CD4-positive, alpha-beta T cell treated with Interleukin-6 for 4 hours (primary cell): Measurements from ENCODE around the gene VWF.
A peak's percentile ranks its signal among the peaks of the same experiment; 100 is the strongest.
"Not testable (repeated sequence)": the region's sequence is repeated elsewhere in the genome, so short reads cannot be mapped to it uniquely, and the experiment has no call there.

ENCODE experiments used
- DNase-seq: peaks from one replicate; pipeline ENCODE4 v3.0.0-alpha.2; 2020; ENCODE audit warnings: mixed read lengths

Gene VWF

DNA sequence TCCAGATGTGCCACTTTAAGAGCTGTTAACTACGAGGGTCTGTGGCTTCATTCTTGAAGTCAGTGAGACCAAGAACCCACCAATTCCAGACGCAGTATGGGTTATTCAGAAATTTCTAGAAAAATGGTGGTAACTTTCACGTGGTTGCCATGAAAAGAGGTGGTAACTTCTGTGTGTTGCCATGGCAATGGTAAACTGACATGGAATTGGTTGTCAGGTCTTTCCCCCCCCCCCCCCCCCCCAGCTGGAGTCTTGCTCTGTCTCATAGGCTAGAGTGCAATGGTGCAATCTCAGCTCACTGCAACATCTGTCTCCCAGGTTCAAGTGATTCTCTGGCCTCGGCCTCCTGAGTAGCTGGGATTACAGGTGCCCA, 18.8 kb upstream of the VWF start:
- no peak for DNase-seq

DNA sequence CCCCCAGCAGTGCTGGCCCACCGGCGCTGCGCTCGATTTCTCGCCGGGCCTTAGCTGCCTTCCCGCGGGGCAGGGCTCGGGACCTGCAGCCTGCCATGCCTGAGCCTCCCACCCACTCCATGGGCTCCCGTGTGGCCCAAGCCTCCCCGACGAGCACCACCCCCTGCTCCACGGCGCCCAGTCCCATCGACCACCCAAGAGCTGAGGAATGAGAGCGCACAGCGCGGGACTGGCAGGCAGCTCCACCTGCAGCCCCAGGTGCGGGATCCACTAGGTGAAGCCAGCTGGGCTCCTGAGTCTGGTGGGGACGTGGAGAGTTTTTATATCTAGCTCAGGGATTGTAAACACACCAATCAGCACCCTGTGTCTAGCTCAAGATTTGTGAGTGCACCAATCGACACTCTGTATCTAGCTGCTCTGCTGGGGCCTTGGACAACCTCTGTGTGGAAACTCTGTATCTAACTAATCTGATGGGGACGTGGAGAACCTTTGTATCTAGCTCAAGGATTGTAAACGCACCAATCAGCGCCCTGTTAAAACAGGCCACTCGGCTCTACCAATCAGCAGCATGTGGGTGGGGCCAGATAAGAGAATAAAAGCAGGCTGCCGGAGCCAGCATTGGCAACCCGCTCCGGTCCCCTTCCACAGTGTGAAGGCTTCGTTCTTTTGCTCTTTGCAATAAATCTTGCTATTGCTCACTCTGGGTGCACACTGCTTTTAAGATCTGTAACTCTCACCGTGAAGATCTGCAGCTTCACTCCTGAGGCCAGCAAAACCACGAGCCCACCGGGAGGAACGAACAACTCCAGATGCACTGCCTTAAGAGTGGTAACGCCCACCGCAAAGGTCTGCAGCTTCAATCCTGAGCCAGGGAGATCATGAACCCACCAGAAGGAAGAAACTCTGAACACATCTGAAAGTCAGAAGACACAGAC, 18.2 kb upstream of the VWF start:
- DNase-seq, result not testable (repeated sequence)

DNA sequence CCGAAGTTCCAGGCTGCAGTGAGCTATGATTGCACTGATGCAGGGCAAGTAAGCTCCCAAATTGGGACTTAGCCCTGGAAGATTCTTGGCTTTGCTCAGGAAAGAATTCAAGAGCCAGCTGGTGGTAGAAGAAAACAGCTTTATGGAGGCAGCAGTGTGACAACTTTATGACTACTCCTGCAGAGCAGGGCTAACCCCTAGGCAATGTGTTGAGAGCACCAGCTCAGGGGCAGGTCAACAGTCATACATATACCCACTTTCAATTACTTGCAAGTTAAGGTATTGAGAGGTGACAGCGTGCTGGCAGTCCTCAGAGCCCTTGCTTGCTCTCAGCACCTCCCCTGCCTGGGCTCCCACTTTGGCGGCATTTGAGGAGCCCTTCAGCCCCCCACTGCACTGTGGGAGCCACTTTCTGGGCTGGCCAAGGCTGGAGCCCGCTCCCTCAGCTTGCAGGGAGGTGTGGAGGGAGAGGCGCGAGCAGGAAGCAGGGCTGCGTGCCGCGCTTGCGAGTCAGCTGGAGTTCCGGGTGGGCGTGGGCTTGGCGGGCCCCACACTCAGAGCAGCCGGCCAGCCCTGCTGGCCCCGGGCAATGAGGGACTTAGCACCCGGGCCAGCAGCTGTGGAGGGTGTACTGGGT, 17.4 kb upstream of the VWF start:
- not testable (repeated sequence) for DNase-seq

DNA sequence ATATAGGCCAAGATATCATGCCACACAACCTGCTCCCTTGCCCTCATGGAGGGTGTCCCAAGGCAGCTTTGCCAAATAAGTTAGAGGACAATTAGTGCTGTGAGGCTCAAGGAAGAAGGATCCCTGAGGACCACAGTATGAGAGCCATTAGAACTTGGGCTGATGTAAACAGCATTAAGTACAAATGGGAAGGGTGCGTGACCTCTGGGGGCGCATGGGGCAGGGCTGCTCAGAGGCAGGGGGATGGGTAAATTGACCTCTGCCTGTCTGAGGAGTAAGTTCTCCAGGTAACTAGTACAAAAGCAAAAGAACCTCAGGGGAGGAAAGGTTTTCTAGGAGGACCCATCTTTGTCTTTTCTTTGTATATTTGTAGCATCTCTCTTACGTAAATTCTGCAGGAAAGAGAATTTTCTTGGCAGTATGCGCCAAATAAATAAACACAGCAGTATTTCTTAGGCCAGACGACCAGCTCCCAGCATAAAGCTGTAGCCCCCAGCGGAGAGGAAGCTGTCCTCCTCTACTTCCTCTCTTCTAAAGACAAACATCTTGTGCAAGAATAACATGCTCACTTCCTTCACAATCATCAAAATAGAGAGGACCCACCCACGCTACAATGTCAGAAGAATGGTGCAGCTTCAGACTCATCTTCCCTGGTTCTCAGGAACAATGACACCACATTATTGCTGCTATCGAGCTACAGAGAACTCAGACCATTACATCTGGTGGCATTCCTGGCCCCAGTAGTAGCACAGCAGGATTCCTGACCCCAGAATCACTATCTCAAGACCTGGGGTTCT, 16.4 kb upstream of the VWF start:
- peak; percentile 59 for DNase-seq

DNA sequence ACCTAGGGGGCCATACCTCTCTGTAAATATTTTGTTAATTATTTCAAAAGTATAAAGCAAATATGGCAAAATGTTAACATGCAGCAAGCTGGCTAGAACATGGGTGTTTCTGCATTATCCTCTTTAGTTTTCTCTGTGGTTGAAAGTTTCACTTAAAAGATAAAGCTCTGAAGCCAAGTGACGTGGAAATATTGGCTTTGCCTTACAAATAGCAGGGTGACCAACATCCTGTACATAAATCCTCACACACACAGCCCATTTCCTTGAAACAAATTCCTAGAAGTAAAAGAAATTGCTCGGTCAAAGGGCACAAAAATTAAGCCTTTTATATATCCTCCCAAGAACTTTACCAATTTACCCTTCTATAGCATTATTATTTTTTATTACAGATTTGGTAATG, 10.6 kb upstream of the VWF start:
- DNase-seq, result no peak

DNA sequence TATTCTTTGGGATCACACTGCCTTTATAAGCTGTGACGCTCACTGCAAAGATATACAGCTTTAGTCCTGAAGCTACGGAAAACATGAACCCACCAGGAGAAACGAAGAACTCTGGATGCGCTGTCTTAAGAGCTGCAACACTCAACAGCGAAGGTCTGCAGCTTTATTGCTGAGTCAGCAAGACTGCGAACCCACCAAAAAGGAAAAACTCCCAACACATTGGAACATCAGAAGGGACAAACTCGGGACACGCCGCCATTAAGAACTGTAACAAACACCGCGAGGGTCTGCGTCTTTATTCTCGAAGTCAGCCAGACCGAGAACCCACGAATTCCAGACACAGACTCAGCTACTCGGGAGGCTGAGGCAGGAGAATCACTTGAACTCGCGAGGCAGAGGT, 9.2 kb upstream of the VWF start:
- DNase-seq, result no peak

DNA sequence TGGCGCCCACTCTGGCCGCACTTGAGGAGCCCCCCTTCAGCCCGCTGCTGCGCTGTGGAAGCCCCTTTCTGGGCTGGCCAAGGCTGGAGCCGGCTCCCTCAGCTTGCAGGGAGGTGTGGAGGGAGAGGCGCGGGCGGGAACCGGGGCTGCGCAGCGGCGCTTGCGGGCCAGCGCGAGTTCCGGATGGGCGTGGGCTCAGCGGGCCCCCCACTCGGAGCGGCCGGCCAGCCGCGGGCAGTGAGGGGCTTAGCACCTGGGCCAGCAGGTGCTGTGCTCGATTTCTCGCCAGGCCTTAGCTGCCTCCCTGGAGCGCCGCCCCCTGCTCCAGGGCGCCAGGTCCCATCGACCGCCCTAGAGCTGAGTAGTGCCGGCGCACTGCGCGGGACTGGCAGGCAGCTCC, 8.0 kb upstream of the VWF start:
- DNase-seq, result no peak

DNA sequence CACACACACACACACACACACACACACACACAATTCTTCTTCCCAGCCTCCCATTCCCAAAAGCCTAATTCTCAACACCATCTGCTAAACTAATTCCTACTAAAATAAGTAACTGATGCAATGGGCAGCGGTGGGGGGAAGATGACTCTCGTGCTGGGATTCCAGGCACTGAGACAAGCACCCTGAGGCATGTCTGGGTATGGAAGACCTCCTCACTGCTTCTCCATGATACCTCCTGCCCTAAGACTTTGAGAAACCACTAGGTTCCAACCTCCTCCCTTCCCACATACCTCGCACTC, 789 bp upstream of the VWF start:
- no peak for DNase-seq

DNA sequence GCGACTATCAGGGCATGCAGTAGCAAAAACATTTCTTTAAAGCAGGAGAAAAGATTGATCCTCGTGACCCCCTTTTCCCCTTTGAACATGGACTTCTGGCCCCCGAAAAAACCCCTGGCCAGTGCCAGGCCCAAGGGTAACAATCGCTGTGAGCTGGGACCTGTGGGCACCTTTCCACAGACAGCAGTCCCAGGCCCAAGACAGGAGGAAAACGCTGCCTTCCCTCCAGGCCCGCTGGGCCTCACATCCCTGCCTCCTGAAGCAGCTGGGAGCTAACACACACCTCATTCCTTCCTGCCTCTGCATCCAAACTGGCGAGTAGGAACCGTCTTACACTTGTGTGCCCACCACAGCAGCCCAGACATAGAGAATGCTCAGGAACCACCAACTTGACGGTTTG, 1.2 kb downstream of the VWF start:
- DNase-seq, result no peak

DNA sequence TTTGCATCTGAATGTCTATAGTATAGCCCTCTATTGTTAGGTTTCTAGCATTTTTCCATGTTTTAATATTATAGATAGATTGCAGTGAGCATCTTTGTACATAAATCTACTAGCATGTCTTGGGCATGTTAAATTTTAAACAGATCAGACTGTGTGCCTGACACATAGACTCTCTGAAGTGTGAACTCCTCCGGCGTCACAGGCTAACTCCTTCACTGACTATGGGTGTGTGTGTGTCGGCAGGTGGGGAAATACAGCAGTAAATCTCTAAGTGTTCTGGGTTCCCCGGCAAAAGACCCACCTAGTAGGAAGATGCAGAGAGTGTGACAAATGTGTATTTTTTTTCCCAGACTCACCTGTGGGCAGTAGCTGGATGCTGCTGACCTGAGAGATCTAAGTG, 2.3 kb downstream of the VWF start:
- DNase-seq, result no peak

DNA sequence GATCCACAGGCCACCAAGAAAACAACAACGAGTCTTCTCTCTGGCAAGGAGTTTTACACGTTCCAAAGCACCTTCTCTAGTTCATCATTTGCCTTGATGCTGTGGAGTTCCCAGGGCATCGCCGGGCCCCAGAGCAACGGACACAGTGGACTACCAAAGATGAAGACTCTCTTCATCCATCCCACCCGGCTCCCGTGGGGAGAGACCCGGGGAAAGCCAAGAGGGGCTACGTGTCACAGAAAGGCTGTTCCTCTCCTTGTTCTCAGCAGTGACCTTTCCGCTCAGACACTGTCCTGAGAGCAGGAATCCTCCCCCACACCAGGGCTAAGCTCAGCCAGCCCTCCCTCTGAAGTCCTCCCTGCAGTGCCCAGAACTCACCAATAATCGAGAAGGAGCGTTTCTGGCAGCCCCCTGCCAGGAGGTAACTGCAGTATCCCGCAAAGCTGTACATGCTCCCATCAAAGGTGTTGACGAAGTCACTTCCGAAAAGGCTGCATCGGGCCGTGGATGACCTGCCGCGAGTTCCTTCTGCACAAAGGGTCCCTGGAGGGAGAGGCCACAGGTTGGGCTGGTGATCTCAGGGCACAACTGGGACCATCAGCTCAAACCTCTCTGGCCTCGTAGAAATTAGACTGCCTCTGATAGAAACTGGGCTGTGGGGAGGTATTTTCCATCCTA, 3.5 kb downstream of the VWF start:
- DNase-seq, result no peak

DNA sequence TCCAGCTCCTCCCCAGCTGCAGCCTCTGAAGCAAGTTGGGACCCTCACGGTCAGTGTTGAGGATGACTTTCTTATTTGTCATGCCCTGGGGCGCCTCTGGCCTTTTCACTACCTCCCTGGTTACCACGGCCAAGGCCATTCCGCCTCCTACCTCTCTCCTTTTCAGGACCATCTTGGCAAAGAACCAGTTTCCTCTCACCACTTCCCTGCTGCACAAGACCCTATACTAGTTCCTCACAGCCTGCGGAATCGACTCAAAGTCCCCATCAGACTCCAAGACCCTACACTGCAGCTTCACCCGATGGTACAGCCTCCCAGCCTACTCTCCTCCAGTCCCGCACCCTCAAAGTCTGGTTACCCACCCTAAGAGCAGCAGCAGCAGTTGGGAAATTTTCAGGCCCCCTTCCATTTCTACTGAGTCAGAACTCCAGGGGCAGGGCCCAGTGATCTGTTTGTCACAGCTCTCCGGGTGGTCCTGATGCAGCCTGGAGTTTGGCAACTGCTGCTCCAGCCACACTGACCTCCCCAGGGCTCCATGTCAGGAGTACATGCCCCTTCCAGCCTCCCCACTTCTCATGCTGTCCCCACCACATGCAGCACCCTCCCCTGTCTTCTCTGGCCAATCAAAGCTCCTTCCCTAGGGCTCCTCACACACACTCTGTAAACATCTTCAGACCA, 5.4 kb downstream of the VWF start:
- no peak for DNase-seq

DNA sequence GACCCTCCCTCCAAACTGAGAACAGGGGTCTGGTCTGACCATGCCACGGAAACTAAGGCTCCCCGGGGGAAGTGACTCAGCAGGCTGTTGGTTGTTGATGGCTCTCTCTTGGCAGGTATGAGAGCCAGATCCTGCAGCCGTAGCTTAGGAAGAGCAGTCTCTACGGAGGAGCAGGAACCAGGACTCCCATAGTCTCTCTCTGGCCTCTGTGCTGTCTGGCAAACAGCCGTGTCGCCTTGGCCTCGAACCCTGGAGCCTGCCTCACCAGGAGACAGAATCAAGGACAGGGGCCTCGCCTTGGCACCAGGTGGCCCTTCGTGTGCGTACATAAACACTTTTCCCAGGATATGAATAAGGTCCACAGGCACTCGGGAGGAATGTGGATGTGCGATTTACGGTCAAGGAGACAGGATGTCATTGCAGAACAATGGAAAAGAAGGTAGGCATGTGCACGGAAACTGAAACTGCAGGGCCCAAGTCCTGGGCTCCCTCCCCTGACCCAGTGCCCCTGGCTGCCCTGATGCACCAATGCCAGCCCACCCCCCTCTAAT, 7.9 kb downstream of the VWF start:
- DNase-seq, result no peak

DNA sequence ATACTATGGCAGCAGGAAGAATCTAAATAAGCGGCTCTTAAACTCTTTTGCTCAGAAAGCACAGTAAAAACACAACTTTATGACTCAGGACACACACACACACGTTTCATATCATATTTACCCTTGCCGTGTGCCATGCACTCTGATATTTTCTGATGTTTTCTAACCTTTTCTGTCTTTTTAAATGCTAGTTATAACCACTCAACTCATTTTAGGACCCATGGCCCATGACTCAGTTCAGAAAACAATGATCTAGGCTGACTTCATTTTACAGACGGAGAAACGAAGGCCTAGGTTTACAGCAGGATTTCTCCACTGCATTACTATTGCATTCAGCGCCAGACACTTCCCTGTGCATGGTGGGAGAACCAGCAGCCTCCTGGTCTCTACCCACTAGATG, 9.1 kb downstream of the VWF start:
- no peak for DNase-seq

DNA sequence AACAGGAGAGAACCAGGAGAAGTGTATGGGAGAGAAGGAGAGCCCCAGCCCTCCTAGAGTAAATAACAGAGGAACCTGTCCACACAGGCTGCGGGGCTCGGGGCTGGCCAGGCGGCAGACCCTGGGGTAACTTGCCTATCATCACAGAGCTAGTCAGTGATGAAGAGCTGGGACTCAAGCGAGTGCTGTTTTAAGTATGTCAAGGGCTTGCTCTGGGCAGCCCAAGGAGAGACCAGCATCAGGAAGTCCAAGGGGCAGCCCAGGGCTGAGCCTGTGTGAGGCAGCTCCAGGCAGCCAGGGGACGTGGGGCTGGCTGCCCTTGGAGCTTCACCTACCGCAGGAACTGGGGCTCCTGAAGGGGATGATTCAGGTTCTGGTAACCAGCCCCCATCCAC, 10.0 kb downstream of the VWF start:
- no peak for DNase-seq

DNA sequence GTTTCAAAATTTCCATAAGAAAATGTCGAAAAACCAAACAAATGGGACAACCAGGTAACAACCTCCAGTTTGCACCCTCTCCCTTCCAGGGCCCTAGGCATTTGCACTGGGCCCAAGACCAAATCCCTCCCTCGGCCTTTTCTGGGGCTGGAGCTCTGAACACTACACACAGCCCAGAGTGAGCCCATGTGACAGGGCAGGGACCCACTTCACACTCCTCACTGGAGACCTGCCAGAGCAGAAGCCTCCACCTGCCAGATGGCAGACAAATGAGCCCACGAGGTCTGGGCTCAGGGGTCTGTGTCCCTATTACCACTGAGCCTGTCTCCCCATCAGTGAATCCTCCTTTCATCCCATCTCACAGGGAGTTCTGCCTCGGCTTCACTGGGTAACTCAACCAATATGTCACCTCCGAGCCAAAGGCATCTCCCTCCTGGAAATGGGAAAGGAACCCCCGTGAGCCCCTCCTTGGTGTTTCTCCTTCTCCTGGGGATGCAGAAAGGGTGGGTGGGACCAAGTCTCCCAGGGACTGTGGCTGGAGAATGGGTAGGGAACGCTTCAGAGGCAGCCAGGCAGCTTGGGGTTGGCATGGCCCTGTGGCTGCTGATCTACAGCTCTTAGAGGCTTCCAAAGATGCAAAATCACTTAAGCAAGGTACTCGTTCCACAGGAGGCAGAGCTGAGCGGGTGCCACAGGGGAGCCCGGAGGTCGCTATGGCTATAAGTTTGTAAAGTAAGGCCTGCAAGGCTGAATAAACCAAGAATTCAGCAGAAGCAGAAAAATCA, 10.6 kb downstream of the VWF start:
- DNase-seq, result no peak

DNA sequence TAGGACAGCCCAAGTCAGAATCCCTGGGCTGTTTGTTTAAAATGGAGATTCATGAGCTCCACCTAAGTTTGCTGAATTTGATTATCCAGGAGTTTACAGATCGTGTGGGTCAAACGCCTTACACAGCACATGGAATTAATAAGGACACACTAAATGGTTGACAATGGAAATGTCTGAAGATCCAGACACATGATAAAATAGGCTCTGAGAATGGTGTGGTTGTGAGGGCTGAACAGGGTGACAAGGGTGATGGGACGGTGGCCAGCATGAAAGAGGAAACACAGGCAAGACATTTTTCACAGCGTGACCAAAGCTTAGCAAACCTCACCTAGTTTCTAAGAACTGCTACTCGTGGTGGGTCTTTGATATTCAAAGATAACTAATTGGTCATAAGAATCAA, 12.5 kb downstream of the VWF start:
- no peak for DNase-seq

DNA sequence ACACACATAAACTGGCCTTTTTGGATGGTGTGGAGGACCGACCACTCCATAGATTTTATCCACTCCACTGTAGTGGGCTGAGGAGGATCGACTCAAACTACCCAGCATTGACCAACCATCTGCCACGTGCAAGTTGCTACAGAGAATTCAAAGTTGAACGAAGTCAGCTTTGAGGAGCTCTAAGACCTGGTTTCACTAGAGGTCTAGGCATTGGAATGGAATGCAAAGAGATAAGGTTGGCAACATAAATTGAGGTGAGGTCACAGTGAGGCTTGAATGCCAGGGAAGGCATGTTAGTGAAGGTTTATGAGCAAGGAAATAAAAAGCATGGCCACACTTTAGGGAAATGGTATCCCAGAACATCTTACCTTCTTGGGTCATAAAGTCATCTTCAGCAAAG, 14.5 kb downstream of the VWF start:
- DNase-seq, result no peak

DNA sequence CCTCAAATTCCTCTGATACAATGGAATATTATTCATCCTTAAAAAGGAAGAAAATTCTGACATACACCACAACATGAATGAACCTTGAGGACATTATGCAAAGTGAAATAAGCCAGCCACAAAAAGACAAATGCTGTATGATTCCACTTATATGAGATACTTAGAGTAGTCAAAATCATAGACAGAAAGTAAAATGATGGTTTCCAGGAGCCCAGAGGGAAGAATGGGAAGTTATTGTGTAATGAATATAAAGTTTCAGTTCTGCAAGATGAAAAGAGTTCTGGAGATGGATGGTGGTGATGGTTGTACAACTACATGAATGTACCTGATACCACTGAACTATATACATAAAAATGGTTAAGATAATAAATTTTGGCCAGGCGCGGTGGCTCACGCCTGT, 18.3 kb downstream of the VWF start:
- no peak for DNase-seq

DNA sequence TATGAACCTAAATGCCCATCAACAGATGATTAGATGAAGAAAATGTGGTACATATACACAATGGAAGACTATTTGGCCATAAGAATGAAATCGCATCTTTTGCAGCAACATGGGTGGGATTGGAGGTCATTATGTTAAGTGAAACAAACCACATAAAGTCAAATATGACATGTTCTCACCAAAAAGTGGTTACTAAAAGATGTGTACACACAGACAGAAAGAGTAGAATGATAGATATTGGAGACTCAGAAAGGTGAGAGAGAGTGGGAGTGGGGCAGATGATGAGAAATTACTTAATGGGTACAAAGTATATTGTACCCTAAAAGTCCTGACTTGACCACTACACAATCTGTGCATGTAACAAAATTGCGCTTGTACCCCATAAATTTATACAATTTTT, 19.6 kb downstream of the VWF start:
- no peak for DNase-seq

DNA sequence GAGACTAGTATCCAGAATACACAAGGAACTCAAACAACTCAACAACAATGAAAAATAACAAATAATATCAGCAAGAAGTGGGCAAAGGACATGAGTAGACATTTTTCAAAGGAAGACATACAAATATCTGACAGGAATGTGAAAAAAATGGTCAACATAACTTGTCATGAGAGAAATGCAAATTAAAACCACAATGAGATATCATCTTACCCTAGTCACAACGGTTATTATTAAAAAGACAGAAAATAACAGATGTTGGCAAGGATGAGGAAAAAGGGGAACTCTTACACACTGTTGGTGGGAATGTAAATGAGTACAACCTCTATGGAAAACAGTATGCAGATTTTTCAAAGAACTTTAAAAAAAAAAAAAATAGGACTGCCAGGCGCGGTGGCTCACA, 20.4 kb downstream of the VWF start:
- no peak for DNase-seq

DNA sequence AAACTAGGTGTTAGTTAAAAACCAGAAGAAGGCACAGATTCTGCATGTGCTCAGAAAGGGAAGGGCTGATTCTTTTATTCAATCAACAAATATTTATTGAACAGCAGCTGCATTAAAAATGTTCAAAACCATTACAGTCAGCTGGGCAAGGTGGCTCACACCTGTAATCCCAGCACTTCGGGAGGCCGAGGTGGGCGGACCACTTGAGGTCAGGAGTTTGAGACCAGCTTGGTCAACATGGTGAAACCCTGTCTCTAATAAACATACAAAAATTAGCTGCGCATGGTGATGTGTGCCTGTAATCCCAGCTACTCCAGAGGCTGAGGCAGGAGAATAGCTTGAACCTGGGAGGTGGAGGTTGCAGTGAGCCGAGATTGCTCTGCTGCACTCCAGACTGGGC, 22.4 kb downstream of the VWF start:
- not testable (repeated sequence) for DNase-seq
